Hepatocyte (in vitro differentiated cells): Measurements from ENCODE around the gene NXN. TPM values are rescaled to one million over a fixed set of nuclear protein-coding genes. Genes with fewer than 3 reads are reported as not detected.

ENCODE experiments used
- DNase-seq: peaks from one replicate; pipeline ENCODE4 v3.0.0-alpha.2; 2016; ENCODE audit warnings: low spot score
- H2AFZ ChIP-seq: fragments of 200-600 bp; sonication (generic); 2 replicates; pipeline ENCODE4 v1.6.0; 2016; ENCODE audit warnings: antibody characterized with exemption, mild to moderate bottlenecking
- H3K27ac ChIP-seq: fragments of 200-600 bp; sonication (generic); 2 replicates; pipeline ENCODE4 v1.5.1; 2016; ENCODE audit warnings: mild to moderate bottlenecking
- H3K27me3 ChIP-seq: fragments of 200-600 bp; sonication (generic); 2 replicates; pipeline ENCODE4 v1.6.1; 2016
- H3K36me3 ChIP-seq: fragments of 200-600 bp; sonication (generic); replicated peaks from 2 replicates; pipeline ENCODE4 v1.5.1; 2016; ENCODE audit warnings: low read depth; ENCODE audit not compliant: insufficient read depth
- H3K4me1 ChIP-seq: fragments of 200-600 bp; sonication (generic); 2 replicates; pipeline ENCODE4 v1.5.1; 2016; ENCODE audit warnings: mild to moderate bottlenecking, moderate library complexity; ENCODE audit not compliant: insufficient read depth
- H3K4me2 ChIP-seq: fragments of 200-600 bp; sonication (generic); 2 replicates; pipeline ENCODE4 v1.6.0; 2016
- H3K4me3 ChIP-seq: fragments of 200-600 bp; sonication (generic); 2 replicates; pipeline ENCODE4 v1.5.1; 2016; ENCODE audit warnings: mild to moderate bottlenecking
- H3K79me2 ChIP-seq: fragments of 200-600 bp; sonication (generic); 2 replicates; pipeline ENCODE4 v1.6.0; 2017; ENCODE audit warnings: mild to moderate bottlenecking
- H3K9me2 ChIP-seq: fragments of 200-600 bp; sonication (generic); replicated peaks from 2 replicates; pipeline ENCODE4 v1.6.0; 2017; ENCODE audit warnings: mild to moderate bottlenecking; ENCODE audit not compliant: insufficient read depth
- H3K9me3 ChIP-seq: fragments of 200-600 bp; sonication (generic); 2 replicates; pipeline ENCODE4 v1.5.1; 2016; ENCODE audit warnings: low read depth, mild to moderate bottlenecking
- H4K20me1 ChIP-seq: fragments of 200-600 bp; sonication (generic); 2 replicates; pipeline ENCODE4 v1.6.0; 2016; ENCODE audit warnings: mild to moderate bottlenecking; ENCODE audit not compliant: insufficient read depth, poor library complexity, severe bottlenecking
- CTCF ChIP-seq: fragments of 200-600 bp; sonication (generic); IDR thresholded peaks from 2 replicates; pipeline ENCODE4 v1.5.1; 2016; ENCODE audit warnings: antibody characterized with exemption, mild to moderate bottlenecking; ENCODE audit not compliant: poor library complexity
- EZH2 ChIP-seq: fragments of 200-600 bp; sonication (generic); IDR thresholded peaks from 2 replicates; pipeline ENCODE4 v1.6.1; 2016; ENCODE audit warnings: antibody characterized with exemption, mild to moderate bottlenecking, borderline replicate concordance
- EZH2phosphoT487 ChIP-seq: fragments of 200-600 bp; sonication (generic); IDR thresholded peaks from one replicate; pipeline ENCODE4 v1.6.1; 2018; ENCODE audit warnings: antibody characterized with exemption, mild to moderate bottlenecking, low read depth, moderate library complexity; ENCODE audit not compliant: unreplicated experiment, severe bottlenecking
- WGBS: methylation state at CpG from one replicate; pipeline ENCODE4 v1.1.6; 2016; ENCODE audit warnings: low lambda C conversion rate; ENCODE audit errors: missing lambda C conversion rate; 5-methylcytosine and 5-hydroxymethylcytosine counted together
- polyA plus RNA-seq: library from polyadenylated mRNA; unstranded; fragments of >200 nt; fragmentation: Nextera tagmentation; extraction: Ambion mirVana; gene quantifications from 2 replicates; pipeline ENCODE4 v1.2.1, GENCODE V29; 2016
- total RNA-seq: library from RNA; depleted of rRNA; stranded (reverse); fragments of >200 nt; gene quantifications from 2 replicates; pipeline ENCODE4 v1.2.3, GENCODE V29; 2014

NXN gene
- total and polyA plus RNA-seq, 2 experiments from 2014 or later = 55.0 to 74.1 TPM

GRCh38 chr17:979212-979538 lies 401 bp downstream of the NXN start:
- 2% methylated on average over 10 of the region's 42 CpGs for WGBS
- H3K4me2 ChIP-seq = peak overlapping the region; percentile 77
- peaks cover 26% of the 10 kb centered on the region for H4K20me1 ChIP-seq
- no peaks in the 10 kb centered on the region for H3K36me3 ChIP-seq
- H3K9me3 ChIP-seq = no peaks in the 10 kb centered on the region
- no peak overlapping the region for H2AFZ ChIP-seq
- H3K4me1 ChIP-seq = peaks cover 26% of the 10 kb centered on the region
- no peak for TF ChIP-seq CTCF
- TF ChIP-seq EZH2 = no peak
- no peak for TF ChIP-seq EZH2phosphoT487
- peak overlapping the region; percentile 99 for H3K4me3 ChIP-seq
- no peak for DNase-seq
- H3K27ac ChIP-seq = peak overlapping the region; percentile 88
- no peaks in the 10 kb centered on the region for H3K9me2 ChIP-seq
- no peaks in the 10 kb centered on the region for H3K27me3 ChIP-seq
- H3K79me2 ChIP-seq = peaks cover 47% of the 10 kb centered on the region

- Histone ChIP-seq H4K20me1 (peaks cover 26% of the 10 kb centered on the region), H3K4me2 (peak overlapping the region; percentile 77), H3K9me3 (no peaks in the 10 kb centered on the region), H3K9me2 (no peaks in the 10 kb centered on the region), H3K79me2 (peaks cover 55% of the 10 kb centered on the region), H3K4me1 (peaks cover 26% of the 10 kb centered on the region), H2AFZ (peak overlapping the region; percentile 11), H3K27ac (peak overlapping the region; percentile 94), H3K4me3 (peak overlapping the region; percentile 98), H3K27me3 (no peaks in the 10 kb centered on the region), H3K36me3 (no peaks in the 10 kb centered on the region)
- no peak for DNase-seq
- TF ChIP-seq EZH2phosphoT487 (no peak), CTCF (no peak), EZH2 (no peak)
- 3% methylated on average over 22 of the region's 72 CpGs for WGBS
Observed at GRCh38 chr17:978103-979093, 1.2 kb downstream of the NXN start.

- peaks cover 67% of the 10 kb centered on the region for H3K79me2 ChIP-seq
- H3K4me2 ChIP-seq = peak overlapping the region; percentile 77
- H3K36me3 ChIP-seq = no peaks in the 10 kb centered on the region
- H3K4me1 ChIP-seq = peaks cover 26% of the 10 kb centered on the region
- DNase-seq = no peak
- H3K9me3 ChIP-seq = no peaks in the 10 kb centered on the region
- peaks cover 26% of the 10 kb centered on the region for H4K20me1 ChIP-seq
- H3K4me3 ChIP-seq = peak overlapping the region; percentile 98
- H3K27me3 ChIP-seq = no peaks in the 10 kb centered on the region
- TF ChIP-seq EZH2 (no peak), CTCF (no peak), EZH2phosphoT487 (no peak)
- no peaks in the 10 kb centered on the region for H3K9me2 ChIP-seq
- H2AFZ ChIP-seq = no peak overlapping the region
- 43% methylated on average over 6 of the region's 6 CpGs for WGBS
- peak overlapping the region; percentile 94 for H3K27ac ChIP-seq
Observed at GRCh38 chr17:977166-977565, 2.4 kb downstream of the NXN start.
